ENCODE results near the gene COX7A1.
"Not testable (repeated sequence)": the region's sequence is repeated elsewhere in the genome, so short reads cannot be mapped to it uniquely, and the experiment has no call there.

Gene COX7A1

DNA sequence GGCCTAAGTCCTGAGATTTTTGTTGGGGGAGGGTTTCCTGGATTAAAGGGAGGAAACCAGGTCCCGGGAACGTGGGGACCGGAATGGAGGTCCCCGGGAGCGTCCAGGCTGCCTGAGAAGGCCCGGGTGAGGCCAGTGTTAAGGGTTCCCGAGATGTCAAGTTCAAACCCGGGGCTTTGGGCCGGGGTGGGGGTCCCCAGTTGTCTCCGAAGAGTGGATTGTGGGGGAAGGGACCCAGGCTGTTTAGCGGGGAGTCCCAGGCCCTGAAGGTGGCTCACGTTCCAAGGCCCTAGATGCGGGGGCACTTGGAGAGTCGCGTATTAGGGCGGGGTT is 262 bp downstream of the COX7A1 start:
- FAIRE-seq (no peak), DNase-seq (ENCODE audit: insufficient read length, low spot score) (no peak)
- no peak for TF ChIP-seq POLR2A (IDR thresholded peaks at IDR 0.05; ENCODE audit: low read depth, low read length)

DNA sequence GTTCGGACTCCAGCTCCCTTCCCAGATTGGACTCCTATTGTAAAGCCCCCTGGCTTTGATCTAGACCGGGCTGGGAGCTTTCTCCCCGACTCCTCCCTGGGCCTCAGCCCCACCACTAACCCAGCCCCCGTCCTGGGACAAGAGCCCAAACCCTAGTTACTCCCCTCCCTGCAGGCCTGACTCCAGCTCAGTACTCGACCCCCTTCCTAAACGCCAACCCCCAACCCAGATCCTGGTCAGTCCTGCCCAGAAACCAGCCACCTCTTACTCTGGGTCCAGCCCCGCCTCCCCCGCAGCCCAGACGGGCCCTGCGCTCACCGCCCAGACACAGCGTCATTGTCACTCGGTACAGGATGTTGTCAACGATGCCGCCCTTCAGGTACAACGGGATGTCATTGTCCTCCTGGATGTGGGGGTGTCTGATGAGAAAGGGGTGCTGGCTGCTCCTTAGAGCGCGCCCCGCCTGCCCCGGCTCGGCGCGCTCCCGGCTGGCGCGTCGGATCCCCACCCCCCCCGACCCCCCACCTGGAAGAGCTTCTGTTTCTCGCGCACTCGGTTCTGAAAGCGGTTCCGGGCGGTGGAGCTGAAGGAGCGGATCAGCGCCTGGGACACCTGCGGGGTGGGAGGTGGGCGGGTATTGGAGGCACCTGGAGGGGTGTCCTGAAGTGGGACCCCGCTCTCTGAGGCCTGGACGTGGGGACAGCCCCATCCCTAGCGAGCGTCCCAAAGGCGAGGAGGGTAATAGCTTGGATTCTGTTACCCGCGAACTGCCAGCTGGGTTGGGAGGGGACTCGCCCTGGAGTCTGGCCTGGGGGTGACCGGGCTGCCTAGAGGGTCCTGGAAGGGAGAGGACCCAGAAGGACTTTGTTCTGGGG is 866 bp downstream of the COX7A1 start:
- FAIRE-seq, result no peak
- no peak for DNase-seq (ENCODE audit: insufficient read length, low spot score)
- no peak for TF ChIP-seq POLR2A (IDR thresholded peaks at IDR 0.05; ENCODE audit: low read depth, low read length)

DNA sequence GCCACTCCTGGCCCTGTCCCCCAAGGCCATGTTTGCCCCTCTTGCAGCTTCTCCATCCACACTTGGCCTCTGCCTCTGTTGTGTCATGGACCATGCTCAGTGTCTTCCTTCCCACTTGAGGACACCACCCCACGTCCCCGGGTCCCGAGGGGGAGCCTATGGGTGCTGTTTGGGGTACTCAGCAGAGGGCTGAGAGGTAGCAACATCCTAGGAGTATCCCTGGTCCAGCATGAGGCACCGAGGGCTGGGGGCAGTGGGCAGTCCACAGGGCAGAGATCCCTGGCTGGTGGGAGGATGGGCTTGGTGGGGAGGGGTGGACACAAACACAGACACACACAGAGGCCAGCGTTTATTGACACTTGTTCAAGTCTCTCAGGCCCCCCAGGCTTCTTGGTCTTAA is 1.7 kb downstream of the COX7A1 start:
- FAIRE-seq, result no peak
- TF ChIP-seq POLR2A (IDR thresholded peaks at IDR 0.05; ENCODE audit: low read depth, low read length), result no peak
- DNase-seq (ENCODE audit: insufficient read length, low spot score), result no peak

DNA sequence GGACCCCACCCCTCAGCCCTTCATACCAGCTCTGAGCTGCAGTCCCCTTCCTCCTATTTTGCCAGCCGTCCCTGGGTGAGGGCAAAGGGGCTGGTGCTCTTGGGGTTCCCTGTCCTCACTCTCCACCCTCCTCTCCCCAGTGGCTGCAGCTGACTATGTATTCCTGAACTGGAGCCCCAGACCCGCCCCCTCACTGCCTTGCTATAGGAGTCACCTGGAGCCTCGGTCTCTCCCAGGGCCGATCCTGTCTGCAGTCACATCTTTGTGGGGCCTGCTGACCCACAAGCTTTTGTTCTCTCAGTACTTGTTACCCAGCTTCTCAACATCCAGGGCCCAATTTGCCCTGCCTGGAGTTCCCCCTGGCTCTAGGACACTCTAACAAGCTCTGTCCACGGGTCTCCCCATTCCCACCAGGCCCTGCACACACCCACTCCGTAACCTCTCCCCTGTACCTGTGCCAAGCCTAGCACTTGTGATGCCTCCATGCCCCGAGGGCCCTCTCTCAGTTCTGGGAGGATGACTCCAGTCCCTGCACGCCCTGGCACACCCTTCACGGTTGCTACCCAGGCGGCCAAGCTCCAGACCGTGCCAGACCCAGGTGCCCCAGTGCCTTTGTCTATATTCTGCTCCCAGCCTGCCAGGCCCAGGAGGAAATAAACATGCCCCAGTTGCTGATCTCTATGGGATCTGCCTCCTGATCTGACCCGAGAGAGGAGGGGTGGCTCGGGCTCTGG is 2.4 kb downstream of the COX7A1 start:
- no peak for TF ChIP-seq POLR2A (IDR thresholded peaks at IDR 0.05; ENCODE audit: low read depth, low read length)
- DNase-seq (ENCODE audit: insufficient read length, low spot score) (no peak), FAIRE-seq (no peak)

DNA sequence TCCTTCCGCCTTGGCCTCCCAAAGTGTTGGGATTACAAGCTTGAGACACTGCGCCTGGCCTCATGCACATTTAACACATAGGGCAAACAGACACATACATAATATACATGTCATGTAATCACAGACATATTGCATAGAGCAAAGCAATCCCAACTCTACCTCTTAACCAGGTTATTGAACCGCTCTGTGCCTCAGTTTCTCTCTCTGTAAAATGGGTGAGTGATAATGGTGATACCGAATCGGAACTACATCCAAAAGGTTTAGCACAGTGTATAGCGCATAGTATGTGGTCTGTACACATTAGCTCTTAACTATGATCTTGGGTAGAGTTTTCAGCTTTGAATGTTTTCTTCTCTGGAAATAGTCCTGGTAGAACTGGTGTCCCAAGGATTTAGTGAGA is 7.6 kb downstream of the COX7A1 start:
- FAIRE-seq (no peak), DNase-seq (ENCODE audit: insufficient read length, low spot score) (no peak)
- no peak for TF ChIP-seq POLR2A (IDR thresholded peaks at IDR 0.05; ENCODE audit: low read depth, low read length)

DNA sequence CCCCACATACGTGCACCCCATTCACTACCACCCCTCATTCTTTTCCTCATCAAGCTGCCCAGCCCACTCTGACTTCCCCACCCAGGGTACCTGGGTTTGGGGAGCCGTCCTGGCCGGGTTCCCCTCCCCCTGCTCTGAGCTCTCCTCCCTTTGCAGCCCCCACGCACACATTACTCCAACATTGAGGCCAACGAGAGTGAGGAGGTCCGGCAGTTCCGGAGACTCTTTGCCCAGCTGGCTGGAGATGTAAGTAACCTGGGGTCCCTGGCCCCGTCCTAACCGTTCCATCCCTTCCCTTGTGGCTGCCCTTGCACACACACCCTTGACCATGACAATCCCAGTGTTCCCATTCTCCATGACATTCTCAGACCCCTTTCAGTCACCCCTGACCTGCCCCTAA is 9.8 kb downstream of the COX7A1 start:
- TF ChIP-seq POLR2A (IDR thresholded peaks at IDR 0.05; ENCODE audit: low read depth, low read length), result no peak
- no peak for FAIRE-seq
- no peak for DNase-seq (ENCODE audit: insufficient read length, low spot score)

DNA sequence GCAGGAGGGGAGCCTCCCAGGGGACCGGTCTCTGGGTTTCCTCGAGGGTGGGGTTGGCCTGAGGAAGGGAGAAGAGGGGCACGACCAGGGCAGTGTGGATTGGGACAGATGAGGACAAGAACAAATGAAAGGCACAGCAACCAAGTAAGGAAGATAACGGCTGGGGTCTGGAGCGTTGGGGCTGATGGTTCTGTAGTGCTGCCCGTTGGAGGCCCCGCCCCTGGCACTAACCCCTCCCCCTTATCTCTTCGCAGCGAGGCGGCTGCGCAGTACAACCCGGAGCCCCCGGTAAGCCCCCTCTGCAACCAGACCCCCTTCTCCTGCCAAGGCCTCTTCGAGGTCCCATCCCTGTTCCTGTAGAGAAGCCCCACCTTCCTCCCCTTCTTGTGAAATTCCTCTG is 10.2 kb downstream of the COX7A1 start:
- FAIRE-seq (no peak), DNase-seq (ENCODE audit: insufficient read length, low spot score) (no peak)
- no peak for TF ChIP-seq POLR2A (IDR thresholded peaks at IDR 0.05; ENCODE audit: low read depth, low read length)

DNA sequence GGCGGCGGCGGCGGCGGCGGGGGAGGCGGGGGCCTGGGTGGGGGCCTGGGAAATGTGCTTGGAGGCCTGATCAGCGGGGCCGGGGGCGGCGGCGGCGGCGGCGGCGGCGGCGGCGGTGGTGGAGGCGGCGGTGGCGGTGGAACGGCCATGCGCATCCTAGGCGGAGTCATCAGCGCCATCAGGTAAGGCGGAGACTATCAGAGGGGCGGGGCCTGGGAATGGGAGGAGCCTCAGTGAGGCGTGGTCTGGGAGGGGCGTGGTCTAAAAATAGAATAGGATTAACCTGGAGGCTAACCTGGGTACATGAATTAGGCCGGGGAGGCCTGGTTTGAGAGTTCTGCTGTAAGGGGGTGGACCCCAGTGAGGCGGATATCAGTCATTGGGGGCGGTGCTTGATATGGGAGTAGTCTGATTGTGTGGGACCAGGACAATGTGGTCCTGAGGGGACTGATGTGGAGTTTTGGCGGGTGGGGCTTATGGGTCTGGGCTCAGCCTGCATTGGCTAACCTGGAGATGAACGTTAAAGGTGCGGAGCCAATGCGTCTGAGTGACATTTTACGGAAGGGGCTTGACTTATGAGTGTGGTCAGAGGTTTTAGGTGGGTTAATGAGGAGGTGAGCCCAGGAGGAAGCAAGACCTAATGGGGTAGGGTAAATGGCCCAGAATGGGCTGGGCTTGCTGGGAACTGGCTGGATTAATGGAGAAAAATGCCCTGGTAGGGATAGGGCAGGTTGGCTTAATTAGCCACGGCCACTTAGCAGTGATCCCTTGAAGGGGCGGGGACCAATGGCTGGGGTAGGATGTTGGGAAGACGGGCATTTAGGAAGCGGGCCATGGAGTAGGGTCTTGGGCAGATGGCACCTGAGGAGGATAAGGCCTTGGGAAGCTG is 11.0 kb downstream of the COX7A1 start:
- FAIRE-seq (no peak), DNase-seq (ENCODE audit: insufficient read length, low spot score) (peak; percentile 87)
- peak; percentile 57 for TF ChIP-seq POLR2A (IDR thresholded peaks at IDR 0.05; ENCODE audit: low read depth, low read length)

DNA sequence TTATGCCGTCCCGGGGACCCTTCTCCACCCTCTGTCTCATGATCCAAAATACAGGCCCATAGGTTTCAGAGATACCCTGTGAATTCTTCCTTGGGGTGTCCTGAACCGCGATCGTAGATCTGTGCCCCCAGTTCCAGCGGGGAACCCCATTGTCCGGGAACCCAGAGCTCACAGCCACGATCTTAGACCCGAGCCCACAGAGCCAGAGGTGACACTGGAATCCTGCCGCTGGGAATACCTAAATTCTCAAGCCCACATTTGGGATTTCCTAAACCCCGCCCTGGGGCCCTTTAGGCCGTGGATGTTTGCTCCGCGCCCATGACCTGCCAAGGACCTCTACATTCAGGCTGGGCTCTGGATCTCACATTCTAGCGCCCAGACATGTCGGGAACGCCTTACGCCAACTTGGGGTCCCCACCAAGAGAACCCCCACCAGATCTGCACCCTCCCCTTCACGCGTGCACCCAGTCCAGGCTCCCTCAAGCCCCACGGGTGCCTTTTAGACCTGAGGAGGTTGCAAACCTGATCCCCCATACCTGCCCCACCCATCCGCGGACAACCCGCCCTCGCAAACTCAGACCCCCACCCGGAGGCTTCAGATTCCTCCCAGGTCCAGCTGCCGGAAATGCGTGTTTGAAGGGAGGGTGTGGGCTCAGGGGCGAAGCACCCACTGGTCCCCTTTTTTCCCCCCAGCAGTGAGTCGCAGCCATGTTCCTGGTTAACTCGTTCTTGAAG is 11.8 kb downstream of the COX7A1 start:
- TF ChIP-seq POLR2A (IDR thresholded peaks at IDR 0.05; ENCODE audit: low read depth, low read length), result no peak; the same call in 1 of the 2 replicates
- no peak for FAIRE-seq
- peak; percentile 95 for DNase-seq (ENCODE audit: insufficient read length, low spot score)

DNA sequence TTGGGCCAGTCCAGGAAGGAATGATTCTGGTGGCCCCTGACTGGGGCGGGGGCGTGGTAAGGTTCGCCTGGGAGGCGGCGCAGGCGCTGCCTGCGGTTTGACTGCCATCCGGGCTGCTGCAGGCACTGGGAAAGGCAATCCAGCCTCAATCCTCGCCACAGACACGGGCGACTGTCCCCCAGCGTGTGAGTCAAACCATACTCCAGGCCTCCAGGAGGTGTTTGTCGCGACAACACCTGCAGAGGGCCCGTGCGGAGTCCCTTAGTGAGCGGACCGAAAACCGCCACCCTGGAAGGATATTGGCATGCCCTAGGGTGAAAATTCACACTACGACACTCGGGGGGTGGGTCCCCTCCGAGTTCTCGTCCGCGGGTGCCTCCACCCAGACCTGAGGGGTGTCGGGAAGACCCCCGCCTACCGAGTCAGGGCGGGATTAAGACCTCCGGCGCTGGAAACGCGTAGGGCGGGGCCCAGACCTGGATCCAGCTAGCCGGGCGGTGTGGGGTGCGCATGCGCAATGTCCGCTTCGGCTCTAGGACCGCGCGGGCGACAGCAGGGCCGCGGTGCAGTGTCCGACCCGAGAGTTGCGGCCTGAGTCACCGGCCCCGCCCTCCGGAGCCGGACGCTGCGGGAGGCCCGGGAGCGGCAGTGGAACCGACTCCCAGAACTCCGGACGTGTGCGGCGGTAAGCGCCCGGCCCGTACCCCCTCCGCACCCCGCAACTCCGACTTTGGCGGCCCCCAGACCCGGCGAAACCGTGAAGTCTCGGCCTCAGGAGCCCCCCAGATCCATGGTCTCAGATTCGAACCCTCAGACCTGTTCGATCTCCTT is 12.6 kb downstream of the COX7A1 start, which contains the start of gene CAPNS1:
Gene CAPNS1 (plus strand): TSS at position 594 of the 831 bp plus-strand sequence. CDS start 946 bp downstream, outside the sequence.
- peak; percentile 98 for DNase-seq (ENCODE audit: insufficient read length, low spot score)
- FAIRE-seq, result no peak

DNA sequence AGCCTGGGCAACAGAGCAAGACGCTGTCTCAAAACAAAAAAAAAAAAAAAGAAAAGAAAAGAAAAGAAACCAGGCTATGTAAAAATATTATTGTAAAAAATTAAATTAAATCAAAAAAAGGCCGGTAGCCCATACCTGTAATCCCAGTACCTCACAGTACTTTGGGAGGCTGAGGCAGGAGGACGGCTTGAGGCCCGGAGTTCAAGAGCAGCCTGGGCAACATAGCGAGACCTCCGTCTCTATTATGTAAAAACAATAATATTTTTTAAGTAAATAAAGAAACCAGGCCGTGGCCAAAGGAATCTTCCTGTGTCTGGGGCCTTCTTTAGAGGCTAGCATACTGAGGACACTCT is 13.2 kb downstream of the COX7A1 start:
- DNase-seq (ENCODE audit: insufficient read length, low spot score) (no peak), FAIRE-seq (no peak)
- no peak for TF ChIP-seq POLR2A (IDR thresholded peaks at IDR 0.05; ENCODE audit: low read depth, low read length)

More for the DNA sequence above, 12.6 kb downstream of the COX7A1 start, which contains the start of gene CAPNS1:
- peak; percentile 92 for TF ChIP-seq POLR2A (IDR thresholded peaks at IDR 0.05; ENCODE audit: low read depth, low read length)

DNA sequence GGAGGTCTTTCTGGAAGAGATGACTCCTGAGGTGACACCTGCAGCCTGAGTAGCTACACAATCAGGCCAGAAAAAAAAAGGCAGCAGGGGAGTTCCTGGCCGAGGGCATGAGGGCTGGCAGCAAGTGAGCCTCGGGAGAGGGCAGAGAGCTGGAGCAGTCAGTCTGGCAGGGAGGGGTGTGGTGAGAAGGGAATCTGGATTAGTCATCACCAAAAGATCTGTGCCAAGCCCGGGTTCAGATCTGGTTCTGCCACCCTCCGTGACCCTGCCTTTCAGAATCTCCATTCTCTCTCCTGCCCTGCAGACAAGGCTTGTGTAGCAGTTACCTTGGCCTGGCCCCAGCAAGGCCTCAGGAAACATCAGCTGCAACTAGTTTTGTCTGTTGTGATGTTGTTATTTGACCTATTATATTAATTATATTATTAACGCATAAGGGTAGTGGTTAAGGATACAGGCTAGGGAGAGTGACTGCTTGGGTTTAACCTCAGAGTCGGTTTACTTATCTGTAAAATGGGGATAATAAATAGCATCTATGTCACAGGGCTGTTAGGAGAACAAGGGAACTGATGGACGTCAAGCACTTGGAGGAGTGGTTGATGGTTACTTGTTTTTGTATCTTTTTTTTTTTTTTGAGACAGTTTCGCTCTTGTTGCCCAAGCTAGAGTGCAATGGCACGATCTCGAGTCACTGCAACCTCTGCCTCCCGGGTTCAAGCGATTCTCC is 15.1 kb downstream of the COX7A1 start:
- FAIRE-seq (peak; percentile 73), DNase-seq (ENCODE audit: insufficient read length, low spot score) (peak; percentile 90)

DNA sequence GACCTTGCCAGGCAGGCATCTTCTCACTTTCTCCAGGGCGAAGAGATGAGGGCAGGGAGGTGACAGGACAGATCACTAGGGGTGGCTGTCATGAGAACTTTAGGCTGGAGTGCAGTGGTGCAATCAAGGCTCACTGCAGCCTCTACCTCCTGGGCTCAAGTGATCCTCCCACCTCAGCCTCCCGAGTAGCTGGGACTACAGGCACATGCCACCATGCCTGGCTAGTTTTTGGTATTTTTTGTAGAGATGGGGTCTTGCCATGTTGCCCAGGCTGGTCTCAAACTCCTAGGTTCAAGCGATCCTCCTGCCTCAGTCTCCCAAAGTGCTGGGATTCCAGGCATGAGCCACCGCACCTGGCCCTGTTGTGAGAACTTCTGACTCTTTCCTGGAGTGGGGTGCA is 17.4 kb downstream of the COX7A1 start:
- FAIRE-seq; DNase-seq (ENCODE audit: insufficient read length, low spot score): not testable (repeated sequence)

More for the DNA sequence above, 15.1 kb downstream of the COX7A1 start:
- TF ChIP-seq POLR2A (IDR thresholded peaks at IDR 0.05; ENCODE audit: low read depth, low read length), result no peak

DNA sequence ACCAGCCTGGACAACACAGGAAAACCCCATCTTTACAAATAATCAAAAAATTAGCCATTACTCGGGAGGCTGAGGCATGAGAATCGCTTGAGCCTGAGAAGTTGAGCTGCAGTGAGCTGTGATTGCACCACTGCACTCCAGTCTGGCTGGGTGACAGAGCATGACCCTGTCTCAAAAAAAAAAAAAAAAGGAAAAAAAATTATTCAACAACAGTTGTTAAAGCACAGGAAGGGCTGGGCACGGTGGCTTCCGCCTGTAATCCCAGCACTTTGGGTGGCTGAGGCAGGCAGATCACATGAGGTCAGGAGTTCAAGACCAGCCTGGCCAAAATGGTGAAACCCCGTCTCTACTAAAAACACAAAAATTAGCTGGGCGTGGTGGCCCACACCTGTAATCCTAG is 21.0 kb downstream of the COX7A1 start:
- FAIRE-seq; DNase-seq (ENCODE audit: insufficient read length, low spot score): not testable (repeated sequence)
